B cell (primary cell): ENCODE measurements around the gene CCDC57. TPM values are rescaled to one million over a fixed set of nuclear protein-coding genes. Genes with fewer than 3 reads are reported as not detected.

Source experiments
- ATAC-seq: fragments of 200-7000 bp; cut with Tn5 transposase; one replicate; pipeline ENCODE4 v1.10.0; 2021; ENCODE audit warnings: low read depth, mild to moderate bottlenecking, moderate number of reproducible peaks, moderate library complexity
- CTCF ChIA-PET: fragments of 350-600 bp; sonication (Branson Sonifier 250); formaldehyde crosslinking; loops from one replicate; lab custom pipeline; 2021; ENCODE audit warnings: antibody characterized with exemption, inconsistent platforms; lab: Charles Lee
- POLR2A ChIA-PET: fragments of 350-600 bp; sonication (Branson Sonifier 250); formaldehyde crosslinking; loops from one replicate; lab custom pipeline; 2021; ENCODE audit warnings: antibody characterized with exemption; lab: Charles Lee
- DNase-seq: peaks from one replicate; pipeline ENCODE4 v3.0.0; 2013
- H2AFZ ChIP-seq: 2 replicates; pipeline ENCODE4 v1.6.1; 2012; ENCODE audit warnings: mild to moderate bottlenecking, low read depth, low read length; ENCODE audit not compliant: insufficient read depth, poor library complexity, severe bottlenecking
- H3K27ac ChIP-seq, 2 donors: 1 replicate in 1 of 2; 2 replicates in 1 of 2; pipeline ENCODE4 v1.5.1; 2012 to 2013; ENCODE audit warnings: low read length in 2 of 2, mild to moderate bottlenecking in 2 of 2, moderate library complexity in 1 of 2
- H3K27me3 ChIP-seq, 4 experiments: fragments of 200-600 bp in 1 of 4; sonication (generic) in 1 of 4; replicated peaks in 1 of 4; 1 replicate in 2 of 4; 2 replicates in 2 of 4; pipeline versions ENCODE4 v1.6.1 to v1.7.0; 2013 to 2016; ENCODE audit warnings: low read length in 3 of 4, mild to moderate bottlenecking in 2 of 4, mixed read lengths in 1 of 4, moderate library complexity in 1 of 4; ENCODE audit not compliant: insufficient read depth in 4 of 4, control insufficient read depth in 3 of 4; ENCODE audit errors: control extremely low read depth in 1 of 4
- H3K36me3 ChIP-seq, 2 experiments: replicated peaks in 1 of 2; 1 replicate in 1 of 2; 2 replicates in 1 of 2; pipeline versions ENCODE4 v1.6.1 to v1.7.1; 2013; ENCODE audit warnings: low read length in 1 of 2; ENCODE audit not compliant: insufficient read depth in 2 of 2, control insufficient read depth in 1 of 2; ENCODE audit errors: control extremely low read depth in 1 of 2, extremely low read depth in 1 of 2
- H3K4me1 ChIP-seq, 2 donors: fragments of 200-600 bp in 1 of 2; sonication (generic) in 1 of 2; 1 replicate in 1 of 2; 2 replicates in 1 of 2; pipeline versions ENCODE4 v1.5.1 to v1.6.1; 2013 to 2017; ENCODE audit warnings: low read length in 2 of 2; ENCODE audit not compliant: control insufficient read depth in 2 of 2, insufficient read depth in 2 of 2
- H3K4me2 ChIP-seq: replicated peaks from 2 replicates; pipeline ENCODE3; 2012; ENCODE audit warnings: mild to moderate bottlenecking, low read depth, low read length; ENCODE audit not compliant: poor library complexity, severe bottlenecking
- H3K4me3 ChIP-seq, 5 experiments: fragments of 200-600 bp in 1 of 5; sonication (generic) in 1 of 5; 1 replicate in 3 of 5; 2 replicates in 2 of 5; pipeline versions ENCODE4 v1.5.1 to v1.7.0; 2011 to 2016; ENCODE audit warnings: low read length in 4 of 5, mild to moderate bottlenecking in 4 of 5, low read depth in 2 of 5, control low read depth in 1 of 5, moderate library complexity in 1 of 5; ENCODE audit not compliant: insufficient read depth in 1 of 5; ENCODE audit errors: control extremely low read depth in 1 of 5, extremely low read depth in 1 of 5
- H3K79me2 ChIP-seq: fragments of 200-600 bp; sonication (generic); one replicate; pipeline ENCODE4 v1.6.0; 2016; ENCODE audit warnings: low read length; ENCODE audit not compliant: control insufficient read depth, insufficient read depth
- H3K9ac ChIP-seq: fragments of 200-600 bp; sonication (generic); 2 replicates; pipeline ENCODE4 v1.6.1; 2017; ENCODE audit warnings: mild to moderate bottlenecking, low read length, moderate library complexity
- H3K9me3 ChIP-seq, 3 donors: one replicate each; pipeline versions ENCODE4 v1.6.1 to v1.7.1; 2013; ENCODE audit warnings: low read length in 2 of 3; ENCODE audit not compliant: control insufficient read depth in 2 of 3, insufficient read depth in 1 of 3; ENCODE audit errors: control extremely low read depth in 1 of 3
- H4K20me1 ChIP-seq: 2 replicates; pipeline ENCODE4 v1.6.0; 2012; ENCODE audit warnings: mild to moderate bottlenecking, low read length; ENCODE audit not compliant: insufficient read depth, control insufficient read depth, poor library complexity, severe bottlenecking
- H3K27ac Mint-ChIP-seq: one replicate; pipeline ENCODE4 v1.8.0; 2021; ENCODE audit warnings: mixed read lengths
- H3K27me3 Mint-ChIP-seq: one replicate; pipeline ENCODE4 v1.8.0; 2021; ENCODE audit warnings: mixed read lengths
- H3K4me1 Mint-ChIP-seq: one replicate; pipeline ENCODE4 v1.8.0; 2021; ENCODE audit warnings: mixed read lengths
- H3K4me3 Mint-ChIP-seq: one replicate; pipeline ENCODE4 v1.8.0; 2021; ENCODE audit warnings: mixed read lengths
- H3K9me3 Mint-ChIP-seq: one replicate; pipeline ENCODE4 v1.8.0; 2022; ENCODE audit warnings: mixed read lengths; ENCODE audit not compliant: insufficient read depth
- CTCF ChIP-seq: fragments of 200-600 bp; IDR thresholded peaks from one replicate; pipeline ENCODE4 v1.8.0; 2022; ENCODE audit warnings: antibody characterized with exemption, mild to moderate bottlenecking
- EZH2 ChIP-seq: IDR thresholded peaks from 2 replicates; pipeline ENCODE4 v1.6.1; 2012; ENCODE audit warnings: borderline replicate concordance, low read depth, mild to moderate bottlenecking, moderate library complexity, low read length; ENCODE audit not compliant: insufficient read depth, poor library complexity, severe bottlenecking
- WGBS: methylation state at CpG from one replicate; pipeline ENCODE4 v1.1.5; 2013; ENCODE audit warnings: missing lambda C conversion rate; ENCODE audit not compliant: insufficient coverage; 5-methylcytosine and 5-hydroxymethylcytosine counted together
- intact Hi-C: fragments of 100-400 bp; cut with micrococcal nuclease; formaldehyde crosslinking; loops from one replicate; pipeline ENCODE4 v1.10.0; 2022
- polyA plus RNA-seq: library from polyadenylated mRNA; depleted of rRNA; stranded (reverse); fragments of >200 nt; gene quantifications from 2 replicates; pipeline ENCODE4 v1.2.3, GENCODE V29; 2012
- total RNA-seq, 2 donors: library from RNA; stranded (reverse); fragments of 120-200 nt in 1 of 2; gene quantifications; 1 replicate in 1 of 2; 2 replicates in 1 of 2; pipeline versions ENCODE4 v1.2.3 to v1.2.4, GENCODE V29; 2013 to 2022

CCDC57 gene
- total and polyA plus RNA-seq, 2 donors (not counting 1 experiment from before 2014, with no cell fraction given): 49.7 to 67.2 TPM

- no peak overlapping the region for H3K4me3 ChIP-seq
- no peaks in the 10 kb centered on the region for H3K27me3 Mint-ChIP-seq
- TF ChIP-seq EZH2: no peak
- no peak for TF ChIP-seq CTCF
- no peak overlapping the region for H3K27ac ChIP-seq
- 96% methylated on average over 22 of the region's 25 CpGs for WGBS
- ChIA-PET POLR2A (no interaction called here), CTCF (interaction anchor here (1.0 kb wide), 1 partner anchor 70 kb away, joined by 3 read pairs; no protein-coding TSS in a partner anchor)
- peaks cover 91% of the 10 kb centered on the region for H4K20me1 ChIP-seq
- no peak overlapping the region for H2AFZ ChIP-seq
- no peaks in the 10 kb centered on the region for H3K27me3 ChIP-seq
- peaks cover 0 to 15% (median 0%) of the 10 kb centered on the region in 3 donors for H3K9me3 ChIP-seq
- no peak overlapping the region for H3K4me2 ChIP-seq
- ATAC-seq: no peak
- DNase-seq: no peak
- H3K27ac Mint-ChIP-seq: no peak overlapping the region
- peaks cover 12% of the 10 kb centered on the region for H3K4me1 Mint-ChIP-seq
- H3K4me1 ChIP-seq: peaks cover 0 to 11% of the 10 kb centered on the region in 2 donors
- H3K36me3 ChIP-seq: peaks cover 0 to 87% of the 10 kb centered on the region in 2 experiments
- peaks cover 76% of the 10 kb centered on the region for H3K79me2 ChIP-seq
- H3K9me3 Mint-ChIP-seq: no peaks in the 10 kb centered on the region
- H3K9ac ChIP-seq: no peak overlapping the region
- no peak overlapping the region for H3K4me3 Mint-ChIP-seq
- intact Hi-C loops: no loop called here
These were observed 38.3 kb upstream of the CCDC57 start for GRCh38 chr17:82250868-82251500.

- DNase-seq (no peak), ATAC-seq (no peak)
- Histone ChIP-seq H3K4me3 (no peak overlapping the region), H4K20me1 (peaks cover 91% of the 10 kb centered on the region), H3K4me1 (peaks cover 0 to 11% of the 10 kb centered on the region in 2 donors), H3K79me2 (peaks cover 77% of the 10 kb centered on the region), H3K27ac (no peak overlapping the region), H3K4me2 (no peak overlapping the region), H3K27me3 (no peaks in the 10 kb centered on the region), H3K36me3 (peaks cover 0 to 86% of the 10 kb centered on the region in 2 experiments), H3K9me3 (peaks cover 0 to 15% (median 0%) of the 10 kb centered on the region in 3 donors), H2AFZ (no peak overlapping the region), H3K9ac (no peak overlapping the region)
- Mint-ChIP-seq H3K27me3 (no peaks in the 10 kb centered on the region), H3K4me3 (no peak overlapping the region), H3K27ac (no peak overlapping the region), H3K9me3 (no peaks in the 10 kb centered on the region), H3K4me1 (peaks cover 15% of the 10 kb centered on the region)
- ChIA-PET CTCF (no interaction called here), POLR2A (no interaction called here)
- 97% methylated on average over 33 of the region's 33 CpGs for WGBS
- TF ChIP-seq EZH2 (no peak), CTCF (no peak)
- intact Hi-C loops: no loop called here
These were observed 37.4 kb upstream of the CCDC57 start for GRCh38 chr17:82249896-82250581.
